WERI-Rb-1 (cell line): ENCODE data around the gene CFAP70.

Experiments
- DNase-seq: peaks from one replicate; pipeline ENCODE4 v3.0.0-alpha.2; 2020
- H3K27ac ChIP-seq: fragments of 250-450 bp; sonication (Bioruptor Pico); 2 replicates; pipeline ENCODE4 v1.5.1; 2020; ENCODE audit warnings: mild to moderate bottlenecking, moderate library complexity
- H3K27me3 ChIP-seq: fragments of 250-450 bp; sonication (Bioruptor Pico); 2 replicates; pipeline ENCODE4 v1.5.1; 2021; ENCODE audit warnings: mild to moderate bottlenecking, low read depth, moderate library complexity; ENCODE audit not compliant: insufficient read depth, severe bottlenecking
- H3K36me3 ChIP-seq: fragments of 250-450 bp; sonication (Bioruptor Pico); 2 replicates; pipeline ENCODE4 v1.5.1; 2020; ENCODE audit warnings: mild to moderate bottlenecking, moderate library complexity
- H3K4me3 ChIP-seq: 2 replicates; pipeline ENCODE4 v1.5.1; 2011; ENCODE audit warnings: low read depth, mild to moderate bottlenecking, control low read depth, low read length
- H3K9me3 ChIP-seq: fragments of 250-450 bp; sonication (Bioruptor Pico); 2 replicates; pipeline ENCODE4 v1.5.1; 2021; ENCODE audit warnings: mild to moderate bottlenecking, moderate library complexity; ENCODE audit not compliant: severe bottlenecking
- CTCF ChIP-seq: IDR thresholded peaks from 2 replicates; pipeline ENCODE4 v1.5.1; 2011; ENCODE audit warnings: low read depth, mild to moderate bottlenecking, control low read depth, inconsistent platforms, low read length

Gene CFAP70

GRCh38 chr10:73307203-73307800, 51.4 kb downstream of the CFAP70 start:
- DNase-seq, result no peak

GRCh38 chr10:73306171-73306708, 52.4 kb downstream of the CFAP70 start:
- Histone ChIP-seq H3K9me3 (no peaks in the 10 kb centered on the region), H3K27ac (no peak overlapping the region), H3K27me3 (no peaks in the 10 kb centered on the region), H3K36me3 (no peaks in the 10 kb centered on the region), H3K4me3 (no peak overlapping the region)
- no peak for TF ChIP-seq CTCF
- DNase-seq, result no peak

More at GRCh38 chr10:73307203-73307800, 51.4 kb downstream of the CFAP70 start:
- no peak overlapping the region for H3K4me3 ChIP-seq
- TF ChIP-seq CTCF, result no peak
- H3K27me3 ChIP-seq, result no peaks in the 10 kb centered on the region
- H3K9me3 ChIP-seq, result no peaks in the 10 kb centered on the region
- H3K36me3 ChIP-seq, result no peaks in the 10 kb centered on the region
- H3K27ac ChIP-seq, result no peak overlapping the region

GRCh38 chr10:73296946-73297345, 61.7 kb downstream of the CFAP70 start:
- TF ChIP-seq CTCF, result no peak
- Histone ChIP-seq H3K27me3 (no peaks in the 10 kb centered on the region), H3K4me3 (no peak overlapping the region), H3K36me3 (no peaks in the 10 kb centered on the region), H3K27ac (no peak overlapping the region), H3K9me3 (no peaks in the 10 kb centered on the region)
- no peak for DNase-seq

- Histone ChIP-seq H3K9me3 (no peaks in the 10 kb centered on the region), H3K27me3 (no peaks in the 10 kb centered on the region), H3K4me3 (no peak overlapping the region), H3K27ac (no peak overlapping the region), H3K36me3 (no peaks in the 10 kb centered on the region)
- DNase-seq, result no peak
- TF ChIP-seq CTCF, result no peak
These were observed 65.2 kb downstream of the CFAP70 start for GRCh38 chr10:73293461-73293860.

GRCh38 chr10:73289958-73290357, 68.7 kb downstream of the CFAP70 start:
- Histone ChIP-seq H3K27ac (no peak overlapping the region), H3K36me3 (no peaks in the 10 kb centered on the region), H3K27me3 (no peaks in the 10 kb centered on the region), H3K9me3 (no peaks in the 10 kb centered on the region), H3K4me3 (no peak overlapping the region)
- no peak for DNase-seq
- no peak for TF ChIP-seq CTCF

GRCh38 chr10:73287441-73287840, 71.2 kb downstream of the CFAP70 start:
- no peaks in the 10 kb centered on the region for H3K27me3 ChIP-seq
- no peak overlapping the region for H3K4me3 ChIP-seq
- H3K9me3 ChIP-seq, result no peaks in the 10 kb centered on the region
- DNase-seq, result no peak
- no peak overlapping the region for H3K27ac ChIP-seq
- H3K36me3 ChIP-seq, result no peaks in the 10 kb centered on the region
- no peak for TF ChIP-seq CTCF
